ENCODE measurements around the gene TWSG1. TPM values are rescaled to one million over a fixed set of nuclear protein-coding genes. Genes with fewer than 3 reads are reported as not detected.
"Not testable (repeated sequence)": the region's sequence is repeated elsewhere in the genome, so short reads cannot be mapped to it uniquely, and the experiment has no call there.

Gene TWSG1
- polyA plus RNA-seq, 1 donor from 2014 or later: 11.5 TPM

GRCh38 chr18:9428862-9429661 is 94.5 kb downstream of the TWSG1 start:
- Histone ChIP-seq H3K27ac (ENCODE audit: low read length) (no peak overlapping the region), H3K36me3 (ENCODE audit: insufficient read depth, low read length) (no peaks in the 10 kb centered on the region), H3K79me2 (replicated peaks; ENCODE audit: insufficient read depth, low read length) (no peaks in the 10 kb centered on the region), H3K4me2 (ENCODE audit: low read length) (no peak overlapping the region), H3K4me3 (ENCODE audit: low read length) (no peak overlapping the region), H3K27me3 (ENCODE audit: insufficient read depth, low read depth, low read length) (no peaks in the 10 kb centered on the region), H3K9ac (ENCODE audit: low read length) (no peak overlapping the region), H4K20me1 (ENCODE audit: insufficient read depth) (no peaks in the 10 kb centered on the region), H3K9me2 (ENCODE audit: insufficient read depth, low read length) (no peaks in the 10 kb centered on the region), H3K9me3 (ENCODE audit: low read length) (no peaks in the 10 kb centered on the region), H3F3A (ENCODE audit: insufficient read depth, low read length, poor library complexity, severe bottlenecking) (no peaks in the 10 kb centered on the region), H2AFZ (ENCODE audit: low read depth, low read length) (no peak overlapping the region)
- TF ChIP-seq TAF1 (IDR thresholded peaks at IDR 0.05; ENCODE audit: low read depth) (no peak), CTCF (IDR thresholded peaks at IDR 0.05; ENCODE audit: poor library complexity, severe bottlenecking) (no peak), MXI1 (conservative IDR thresholded peaks at IDR 0.05; ENCODE audit: poor library complexity, severe bottlenecking) (no peak), EP300 (conservative IDR thresholded peaks at IDR 0.05; ENCODE audit: poor library complexity, severe bottlenecking) (no peak), EZH2 (IDR thresholded peaks at IDR 0.05; ENCODE audit: borderline replicate concordance, insufficient read depth, low read length, poor library complexity, severe bottlenecking) (no peak), REST (IDR thresholded peaks at IDR 0.05; ENCODE audit: borderline replicate concordance) (no peak), POLR2AphosphoS5 (IDR thresholded peaks at IDR 0.05) (no peak), RAD21 (conservative IDR thresholded peaks at IDR 0.05) (no peak), SMC3 (conservative IDR thresholded peaks at IDR 0.05; ENCODE audit: poor library complexity) (no peak)

GRCh38 chr18:9429662-9429993 is 95.1 kb downstream of the TWSG1 start:
- no peak overlapping the region for H3K4me3 ChIP-seq (ENCODE audit: low read length)

GRCh38 chr18:9430315-9430714 is 95.7 kb downstream of the TWSG1 start:
- not testable (repeated sequence) for H4K20me1 ChIP-seq (ENCODE audit: insufficient read depth); H3K27ac ChIP-seq (ENCODE audit: low read length); H3K4me2 ChIP-seq (ENCODE audit: low read length); H3F3A ChIP-seq (ENCODE audit: insufficient read depth, low read length, poor library complexity, severe bottlenecking); H3K27me3 ChIP-seq (ENCODE audit: insufficient read depth, low read depth, low read length); H3K9me3 ChIP-seq (ENCODE audit: low read length); H3K9me2 ChIP-seq (ENCODE audit: insufficient read depth, low read length); H3K4me3 ChIP-seq (ENCODE audit: low read length); H3K79me2 ChIP-seq (replicated peaks; ENCODE audit: insufficient read depth, low read length); H3K9ac ChIP-seq (ENCODE audit: low read length); H2AFZ ChIP-seq (ENCODE audit: low read depth, low read length); H3K36me3 ChIP-seq (ENCODE audit: insufficient read depth, low read length)

More at GRCh38 chr18:9429662-9429993, 95.1 kb downstream of the TWSG1 start:
- no peaks in the 10 kb centered on the region for H3K9me2 ChIP-seq (ENCODE audit: insufficient read depth, low read length)
- no peak overlapping the region for H3K27ac ChIP-seq (ENCODE audit: low read length)
- H3K79me2 ChIP-seq (replicated peaks; ENCODE audit: insufficient read depth, low read length): no peaks in the 10 kb centered on the region
- H3K4me2 ChIP-seq (ENCODE audit: low read length): no peak overlapping the region
- no peaks in the 10 kb centered on the region for H4K20me1 ChIP-seq (ENCODE audit: insufficient read depth)
- no peaks in the 10 kb centered on the region for H3F3A ChIP-seq (ENCODE audit: insufficient read depth, low read length, poor library complexity, severe bottlenecking)
- no peaks in the 10 kb centered on the region for H3K9me3 ChIP-seq (ENCODE audit: low read length)
- no peak overlapping the region for H3K9ac ChIP-seq (ENCODE audit: low read length)
- H3K36me3 ChIP-seq (ENCODE audit: insufficient read depth, low read length): no peaks in the 10 kb centered on the region
- no peak overlapping the region for H2AFZ ChIP-seq (ENCODE audit: low read depth, low read length)
- H3K27me3 ChIP-seq (ENCODE audit: insufficient read depth, low read depth, low read length): no peaks in the 10 kb centered on the region
- no peak for TF ChIP-seq EZH2 (IDR thresholded peaks at IDR 0.05; ENCODE audit: borderline replicate concordance, insufficient read depth, low read length, poor library complexity, severe bottlenecking)

Data from neural cell (in vitro differentiated cells).